Activated CD4-positive, alpha-beta T cell treated with anti-CD3 and anti-CD28 coated beads, Interleukin-2, amount 50 U/mL, for 1 hour (primary cell): Measurements from ENCODE around the gene COL18A1.
"Not testable (repeated sequence)": the region's sequence is repeated elsewhere in the genome, so short reads cannot be mapped to it uniquely, and the experiment has no call there.

Experiments used
- DNase-seq: peaks from one replicate; pipeline ENCODE4 v3.0.0-alpha.2; 2020

Gene COL18A1

DNA sequence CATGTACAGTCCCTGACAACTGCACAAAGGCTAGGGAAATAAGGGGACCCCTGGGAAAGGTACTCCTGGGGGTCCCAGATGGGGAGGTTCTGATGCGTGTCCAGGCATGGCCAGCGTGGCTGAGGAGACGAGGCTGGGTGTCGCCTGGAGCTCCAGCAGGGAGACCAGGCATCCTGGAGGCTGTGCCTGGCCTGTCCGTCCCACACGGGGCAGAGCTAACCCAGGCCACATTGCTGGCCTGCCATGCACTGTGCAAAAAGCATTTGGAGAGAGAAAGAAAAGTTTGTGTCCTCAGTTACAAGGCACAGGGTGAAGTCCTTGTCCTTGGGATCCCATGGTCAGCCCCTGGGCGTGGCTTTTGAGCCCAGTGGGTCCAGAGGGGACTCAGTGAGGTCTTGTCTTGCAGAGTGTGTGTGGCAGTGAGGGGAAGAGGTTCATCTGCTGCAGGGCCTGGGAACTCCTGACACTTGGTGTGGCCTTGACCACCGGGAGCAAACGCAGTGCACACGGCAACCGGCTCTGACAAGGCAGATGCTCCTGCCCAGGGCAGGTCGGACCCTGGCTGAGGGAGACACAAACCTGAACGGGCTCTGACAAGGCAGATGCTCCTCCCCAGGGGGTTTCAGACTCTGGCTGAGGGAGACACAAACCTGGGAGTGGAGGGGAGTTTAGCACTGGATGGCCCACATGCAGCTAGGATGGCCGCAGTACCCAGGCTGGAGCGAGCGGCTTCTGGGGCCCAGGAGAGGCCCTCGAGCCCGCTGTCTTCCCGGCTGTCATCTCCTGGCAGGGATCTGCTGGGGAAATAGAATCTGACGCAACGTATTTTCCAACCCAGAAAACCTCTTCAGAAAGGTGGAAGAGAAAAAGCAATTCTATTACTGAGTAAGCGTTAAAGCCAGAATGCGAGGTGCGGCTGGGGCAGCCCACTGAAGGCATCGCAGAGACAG lies 37.3 kb upstream of the COL18A1 start:
- no peak for DNase-seq

GRCh38 chr21:45369018-45369417 lies 35.9 kb upstream of the COL18A1 start:
- not testable (repeated sequence) for DNase-seq

DNA sequence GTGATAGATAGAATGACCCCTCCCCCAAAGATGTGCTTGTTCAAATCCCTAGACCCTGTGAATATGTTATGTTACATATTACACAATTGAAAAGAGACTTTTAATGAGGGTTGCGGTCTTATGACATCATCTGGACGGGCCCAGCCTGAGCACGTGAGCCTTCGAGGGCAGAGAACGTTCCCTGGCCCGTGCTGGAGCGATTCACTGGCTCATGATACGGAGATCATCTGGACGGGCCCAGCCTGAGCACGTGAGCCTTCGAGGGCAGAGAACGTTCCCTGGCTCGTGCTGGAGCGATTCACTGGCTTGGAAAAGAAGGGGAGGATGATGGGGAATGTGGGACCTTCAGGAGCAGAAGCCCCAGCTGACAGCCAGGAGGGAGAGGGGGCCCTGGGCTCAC lies 34.4 kb upstream of the COL18A1 start:
- DNase-seq: no peak

- DNase-seq: no peak
Observed at GRCh38 chr21:45371081-45371480, 33.9 kb upstream of the COL18A1 start.

DNA sequence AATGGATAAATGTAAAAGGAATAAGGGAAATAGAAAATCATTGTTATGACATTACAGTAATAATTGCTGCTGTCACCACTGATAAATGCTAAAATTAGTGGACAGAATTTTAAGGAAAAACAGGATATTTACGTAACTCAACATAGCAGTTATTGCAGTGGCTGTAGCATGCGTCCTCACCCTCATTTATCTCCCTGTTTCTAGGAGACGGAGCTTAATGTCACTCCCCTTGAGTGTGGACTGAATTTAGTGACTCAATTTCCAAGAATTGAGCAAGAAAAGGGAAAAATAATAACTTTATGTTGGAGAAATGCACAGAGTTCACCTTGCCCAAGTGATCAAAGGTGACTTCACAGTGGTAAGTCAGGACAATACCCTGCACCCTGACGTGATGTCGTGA lies 33.3 kb upstream of the COL18A1 start:
- DNase-seq: no peak

DNA sequence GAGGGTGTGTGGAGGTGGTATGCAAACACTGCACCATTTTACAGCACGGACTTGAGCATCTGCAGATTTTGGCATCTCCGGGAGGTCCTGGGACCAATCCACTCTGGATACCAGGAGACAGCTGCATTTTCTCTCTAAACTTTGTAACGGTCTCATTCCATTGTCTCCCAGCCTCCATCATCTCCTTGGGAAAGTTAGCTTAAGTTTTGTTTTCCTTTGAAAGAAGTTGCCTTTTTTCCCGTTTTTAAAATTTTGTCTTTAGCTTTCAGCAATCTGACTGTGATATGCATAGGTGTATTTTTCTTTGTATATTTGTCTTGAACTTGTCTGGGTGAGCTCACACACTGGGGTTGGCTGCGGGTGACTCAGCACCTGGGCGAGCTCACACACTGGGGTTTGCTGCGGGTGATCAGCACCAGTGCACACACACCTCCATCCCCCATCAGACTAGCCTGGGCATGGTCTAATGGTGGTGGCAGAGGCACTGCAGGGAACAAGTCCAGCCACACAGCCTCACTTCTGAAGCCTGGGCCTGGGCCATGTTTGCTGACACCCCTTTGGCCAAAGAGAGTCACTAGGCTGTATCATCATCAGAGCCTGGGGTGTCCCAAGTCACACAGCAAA lies 32.1 kb upstream of the COL18A1 start:
- DNase-seq: no peak

DNA sequence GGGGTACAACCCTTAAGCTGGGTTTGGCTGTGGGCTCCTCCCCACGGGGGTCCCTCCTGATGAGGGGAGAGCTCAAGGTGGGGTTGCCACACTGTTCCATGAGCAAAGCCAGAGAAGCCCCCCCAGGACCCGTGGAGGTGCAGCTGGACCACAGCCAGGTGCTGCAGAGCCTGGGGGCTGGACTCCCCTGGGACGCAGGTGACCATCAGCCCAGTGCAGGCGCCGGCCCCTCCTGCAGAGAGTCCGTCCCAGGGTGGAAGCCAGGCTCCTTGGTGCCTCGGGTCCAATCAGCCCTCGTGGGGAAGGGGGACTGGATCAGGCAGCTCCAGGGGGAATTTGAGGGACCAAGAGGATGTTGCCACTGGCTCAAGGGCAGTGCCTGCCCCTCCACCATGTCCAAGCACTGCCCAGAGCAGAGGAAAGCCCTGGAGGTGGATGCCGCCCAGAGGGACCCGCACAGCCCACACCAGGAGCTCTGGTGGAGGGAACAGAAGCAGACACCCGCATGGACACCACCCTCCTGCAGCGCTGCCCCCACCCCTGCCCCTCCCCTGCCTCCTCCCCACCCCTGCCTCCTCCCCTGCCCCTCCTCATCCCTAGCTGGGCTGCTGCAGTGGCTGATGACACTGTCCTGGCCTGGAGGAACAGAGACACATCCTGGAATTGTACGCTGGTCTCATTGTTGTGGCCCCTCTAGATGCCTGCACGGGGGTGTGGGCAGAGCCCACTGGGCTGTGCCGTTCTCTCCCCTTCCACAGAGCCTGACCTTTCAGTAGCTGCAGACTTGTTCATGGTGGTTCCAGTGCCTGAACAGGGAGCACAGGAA lies 30.8 kb upstream of the COL18A1 start:
- DNase-seq: no peak

DNA sequence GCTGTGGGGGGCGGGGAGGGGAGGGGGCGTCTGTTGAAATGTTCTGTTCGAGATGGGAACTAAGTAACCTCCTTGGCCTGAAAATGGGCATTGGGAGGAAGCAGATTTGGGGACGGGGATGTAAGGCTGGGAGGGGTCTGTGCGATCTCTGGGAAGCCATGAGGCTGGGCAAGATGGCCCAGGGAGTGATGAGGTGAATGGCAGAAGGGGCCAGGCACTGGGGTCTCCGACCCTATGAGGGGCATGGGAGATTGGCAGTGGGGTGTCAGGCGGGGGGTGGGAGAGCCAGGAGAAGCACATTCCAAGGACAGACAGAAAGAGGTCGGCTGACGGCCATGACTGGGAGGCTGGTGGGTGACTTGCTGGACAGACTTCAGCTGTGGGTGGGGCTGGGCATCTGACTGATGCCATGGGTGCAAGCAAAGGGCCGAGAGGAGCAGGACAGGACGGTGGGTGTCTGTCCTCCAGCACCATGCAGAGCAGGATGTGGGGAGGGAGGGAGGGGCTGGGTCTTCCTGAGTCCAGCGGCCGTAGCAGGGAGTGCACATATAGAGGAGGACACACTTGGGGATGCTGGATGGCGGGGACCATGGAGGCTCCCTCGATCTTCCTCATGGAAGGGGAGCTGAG lies 30.0 kb upstream of the COL18A1 start:
- no peak for DNase-seq

- DNase-seq: no peak
Observed at GRCh38 chr21:45376459-45377324, 28.3 kb upstream of the COL18A1 start.

- no peak for DNase-seq
Observed at GRCh38 chr21:45377325-45377709, 27.6 kb upstream of the COL18A1 start.

- no peak for DNase-seq
Observed at GRCh38 chr21:45377866-45378257, 27.1 kb upstream of the COL18A1 start.

- DNase-seq: no peak
Observed at GRCh38 chr21:45378258-45378966, 26.6 kb upstream of the COL18A1 start.

DNA sequence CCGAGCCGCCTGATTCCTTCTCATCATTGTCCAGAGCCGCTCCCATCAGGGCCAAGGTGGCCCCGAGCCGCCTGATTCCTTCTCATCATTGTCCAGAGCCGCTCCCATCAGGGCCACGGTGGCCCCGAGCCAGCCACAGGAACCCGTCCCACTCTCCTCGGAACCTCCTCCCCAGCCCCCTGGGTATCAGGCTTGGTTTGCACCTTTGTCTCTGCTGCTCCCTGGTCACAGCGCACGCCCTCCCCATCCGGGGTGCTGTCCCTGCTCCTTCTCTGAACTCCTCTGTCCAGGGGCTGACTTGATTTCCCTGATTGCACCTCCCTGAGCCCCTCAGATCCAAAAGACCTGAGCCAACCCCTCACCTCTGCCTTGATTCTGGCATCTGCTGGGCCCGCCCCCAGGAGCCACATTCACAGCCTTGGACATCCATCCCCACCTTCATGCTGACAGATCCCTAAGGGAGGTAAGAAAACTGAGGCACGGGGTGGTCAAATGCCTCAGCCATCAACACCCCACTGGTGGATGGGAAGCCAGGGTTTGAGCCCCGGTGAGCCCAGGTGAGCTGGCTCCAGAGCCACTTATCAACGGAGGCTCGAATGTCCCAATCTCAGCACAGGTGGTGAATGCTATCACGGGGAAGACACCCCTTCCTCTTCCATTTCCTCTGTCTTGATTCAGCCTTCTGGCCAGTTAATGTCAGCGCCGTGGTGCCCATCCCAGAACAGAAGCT lies 25.6 kb upstream of the COL18A1 start:
- DNase-seq: no peak

- DNase-seq: no peak
Observed at GRCh38 chr21:45379901-45380330, 25.0 kb upstream of the COL18A1 start.

GRCh38 chr21:45380566-45380965 lies 24.4 kb upstream of the COL18A1 start:
- no peak for DNase-seq

DNA sequence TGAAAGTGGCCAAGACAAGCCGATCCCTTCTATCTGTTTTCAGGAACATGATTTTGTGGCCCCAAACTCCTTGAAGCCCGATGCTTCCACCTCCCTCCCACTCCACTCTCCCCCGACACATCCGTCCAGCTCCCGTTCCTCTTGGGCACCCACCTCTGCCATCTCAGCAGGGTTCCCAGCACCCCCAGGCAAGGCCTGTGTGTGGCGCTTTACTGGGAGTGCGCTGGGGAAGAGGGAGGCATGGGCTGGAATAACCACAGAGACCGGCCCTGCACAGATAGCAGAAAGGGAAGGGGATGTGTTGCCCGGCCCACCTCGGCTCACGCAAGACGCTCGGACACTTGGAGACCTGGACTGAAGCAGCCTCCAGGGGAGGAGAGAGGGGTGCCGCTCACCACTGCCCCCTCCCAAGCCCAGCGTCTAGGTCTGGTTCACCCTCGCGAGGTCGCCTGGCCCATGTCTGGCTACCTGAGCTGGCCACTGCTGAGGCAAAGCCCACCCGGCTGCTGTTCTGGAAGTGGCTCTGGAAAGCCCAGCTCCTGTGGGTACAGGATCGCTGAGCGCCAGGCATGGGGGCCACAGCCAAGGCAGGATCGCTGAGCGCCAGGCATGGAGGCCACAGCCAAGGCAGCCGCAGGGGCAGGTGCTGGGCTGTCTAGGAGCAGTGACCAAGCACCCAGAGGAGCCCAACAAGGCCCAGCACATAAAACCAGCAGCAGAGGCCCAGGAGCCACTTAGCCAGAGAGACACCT lies 23.8 kb upstream of the COL18A1 start:
- DNase-seq: no peak

- no peak for DNase-seq
Observed at GRCh38 chr21:45381865-45382696, 22.9 kb upstream of the COL18A1 start.

- DNase-seq: no peak
Observed at GRCh38 chr21:45382697-45382997, 22.3 kb upstream of the COL18A1 start.

- no peak for DNase-seq
Observed at GRCh38 chr21:45383111-45383614, 21.8 kb upstream of the COL18A1 start.
